Measurements from ENCODE around the gene PRIMA1.

PRIMA1 gene

GRCh38 chr14:93715279-93715927 lies 72.9 kb downstream of the PRIMA1 start:
- no peak for DNase-seq (ENCODE audit: extremely low read depth, low read depth)
- TF ChIP-seq CTCF (IDR thresholded peaks at IDR 0.05; ENCODE audit: low read depth, low read length) = no peak

- TF ChIP-seq CTCF (IDR thresholded peaks at IDR 0.05; ENCODE audit: low read depth, low read length) = no peak
- DNase-seq (ENCODE audit: extremely low read depth, low read depth) = no peak
These were observed 73.7 kb downstream of the PRIMA1 start for GRCh38 chr14:93714605-93715004.

GRCh38 chr14:93713726-93714405 lies 74.4 kb downstream of the PRIMA1 start:
- TF ChIP-seq CTCF (IDR thresholded peaks at IDR 0.05; ENCODE audit: low read depth, low read length) = no peak

GRCh38 chr14:93712838-93713724 lies 75.2 kb downstream of the PRIMA1 start:
- DNase-seq (ENCODE audit: extremely low read depth, low read depth) = no peak
- no peak for TF ChIP-seq CTCF (IDR thresholded peaks at IDR 0.05; ENCODE audit: low read depth, low read length)

More at GRCh38 chr14:93713726-93714405, 74.4 kb downstream of the PRIMA1 start:
- DNase-seq (ENCODE audit: extremely low read depth, low read depth) = no peak

- DNase-seq (ENCODE audit: extremely low read depth, low read depth) = no peak
- no peak for TF ChIP-seq CTCF (IDR thresholded peaks at IDR 0.05; ENCODE audit: low read depth, low read length)
These were observed 76.0 kb downstream of the PRIMA1 start for GRCh38 chr14:93712079-93712837.

GRCh38 chr14:93709249-93709648 lies 79.0 kb downstream of the PRIMA1 start:
- DNase-seq (ENCODE audit: extremely low read depth, low read depth) = no peak
- TF ChIP-seq CTCF (IDR thresholded peaks at IDR 0.05; ENCODE audit: low read depth, low read length) = no peak
